GM19023 (cell line): ENCODE measurements around the gene TMPRSS5.

Experiments
- ATAC-seq: cut with Tn5 transposase; IDR thresholded peaks from one replicate; pipeline ENCODE4 v1.9.1; 2021; ENCODE audit warnings: mild to moderate bottlenecking, moderate library complexity; ENCODE audit not compliant: unreplicated experiment

TMPRSS5 gene

DNA sequence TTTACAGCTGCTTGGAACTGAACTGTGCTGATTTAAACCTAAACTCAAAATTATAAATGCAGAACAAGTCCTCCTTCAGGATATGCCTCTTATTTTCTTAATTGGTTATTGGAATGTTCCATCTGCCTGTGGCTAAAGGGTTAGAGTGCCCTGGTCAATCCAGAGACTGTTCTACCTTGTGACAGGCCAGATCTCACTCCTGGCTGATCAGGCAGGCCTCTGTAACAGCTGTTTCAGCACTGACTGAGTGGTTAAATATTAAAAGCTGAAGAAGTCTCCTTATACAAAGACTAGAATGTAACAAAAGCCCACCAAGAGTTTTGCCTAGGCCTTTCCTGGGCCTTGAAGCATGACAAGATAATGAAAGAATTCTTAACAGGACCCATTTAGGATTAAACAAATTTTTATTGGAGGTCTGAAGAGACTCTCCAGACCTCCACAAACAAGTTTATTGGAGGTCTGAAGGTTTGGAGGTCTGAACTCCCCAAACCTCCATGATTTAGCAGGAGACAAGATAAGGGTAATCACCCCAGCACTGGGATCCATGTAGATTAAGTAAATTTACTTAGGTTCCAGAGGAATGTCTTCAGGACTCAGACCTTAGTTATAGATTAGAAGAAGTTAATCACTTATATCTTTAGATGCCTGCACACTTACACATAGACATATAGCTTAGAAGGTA lies 35.8 kb downstream of the TMPRSS5 start:
- ATAC-seq: no peak

DNA sequence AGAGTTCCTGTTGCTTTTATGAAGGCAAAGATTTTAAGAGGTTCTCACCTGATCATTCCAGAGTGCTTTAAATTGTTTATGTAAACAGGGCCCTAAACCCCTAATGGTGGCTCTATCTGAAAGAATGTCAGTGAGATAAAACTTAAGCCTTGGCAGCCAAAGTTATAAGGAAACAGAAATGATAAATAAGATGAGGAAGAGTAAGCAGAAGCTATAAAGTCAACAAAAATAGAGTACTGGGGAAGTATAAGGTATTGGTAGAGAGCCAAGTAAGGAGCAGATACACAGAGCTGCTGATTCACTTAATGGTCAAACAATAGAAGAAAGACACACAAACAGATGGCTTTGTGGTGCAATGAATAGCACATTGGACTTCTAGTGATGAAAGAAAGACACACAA lies 37.9 kb downstream of the TMPRSS5 start:
- ATAC-seq: no peak

DNA sequence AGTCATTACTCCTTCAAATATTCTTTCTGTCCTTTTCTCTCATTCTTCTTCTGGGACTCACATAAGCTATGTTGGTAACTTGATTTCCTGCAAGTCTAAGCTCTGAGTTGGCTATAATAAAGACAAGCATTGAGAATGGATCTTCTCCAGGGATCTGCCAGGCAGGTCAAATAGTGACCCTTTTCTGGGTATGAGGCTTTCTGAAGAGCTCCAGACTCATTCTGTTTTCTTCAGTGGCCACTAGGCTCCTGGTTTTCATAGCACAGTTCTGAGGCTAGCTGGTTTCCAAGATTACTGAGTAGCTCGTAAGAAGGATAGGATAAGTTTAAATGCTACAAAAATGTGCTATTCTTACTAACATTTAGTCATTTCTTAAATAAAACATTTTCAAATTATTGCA lies 38.3 kb downstream of the TMPRSS5 start:
- no peak for ATAC-seq

- ATAC-seq: no peak
Observed at GRCh38 chr11:113666584-113666983, 39.5 kb downstream of the TMPRSS5 start.

DNA sequence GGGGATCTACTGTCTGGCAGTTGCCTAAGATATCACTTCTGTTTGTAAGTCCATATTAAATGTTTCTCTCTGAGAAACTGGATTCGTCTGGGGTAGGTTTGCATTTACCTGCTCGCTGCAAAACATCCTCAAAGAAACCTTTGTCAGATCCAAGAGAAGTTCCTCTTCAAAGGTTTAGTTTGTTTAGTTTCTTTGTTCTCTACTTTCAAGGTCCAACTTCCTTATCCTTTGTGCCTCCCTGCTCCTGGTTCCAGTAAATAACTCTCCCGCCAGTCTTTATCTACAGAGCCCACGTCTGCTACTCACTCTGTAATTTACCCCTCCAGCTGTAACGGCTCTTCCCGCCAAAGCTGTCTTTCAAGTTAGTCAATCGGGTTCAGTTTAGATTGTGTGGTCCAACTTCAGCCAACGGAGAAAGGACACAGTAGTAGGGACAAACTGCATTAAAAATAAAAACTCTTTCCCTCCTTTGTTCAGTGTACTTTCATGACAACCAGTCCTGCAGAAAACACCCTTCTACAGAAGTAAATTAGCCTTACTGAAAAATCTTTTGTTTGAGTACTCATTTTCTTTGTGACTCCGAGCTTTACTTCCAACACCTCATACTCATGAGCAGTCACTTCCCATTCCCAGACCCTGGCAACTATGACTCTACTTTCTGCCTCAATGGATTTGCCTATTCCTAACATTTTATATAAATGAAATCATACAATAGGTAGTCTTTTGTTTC lies 41.0 kb downstream of the TMPRSS5 start:
- ATAC-seq: no peak

GRCh38 chr11:113664069-113664980 lies 41.8 kb downstream of the TMPRSS5 start:
- ATAC-seq: no peak

- no peak for ATAC-seq
Observed at GRCh38 chr11:113663567-113663966, 42.5 kb downstream of the TMPRSS5 start.

- ATAC-seq: no peak
Observed at GRCh38 chr11:113655771-113656170, 50.3 kb downstream of the TMPRSS5 start.

DNA sequence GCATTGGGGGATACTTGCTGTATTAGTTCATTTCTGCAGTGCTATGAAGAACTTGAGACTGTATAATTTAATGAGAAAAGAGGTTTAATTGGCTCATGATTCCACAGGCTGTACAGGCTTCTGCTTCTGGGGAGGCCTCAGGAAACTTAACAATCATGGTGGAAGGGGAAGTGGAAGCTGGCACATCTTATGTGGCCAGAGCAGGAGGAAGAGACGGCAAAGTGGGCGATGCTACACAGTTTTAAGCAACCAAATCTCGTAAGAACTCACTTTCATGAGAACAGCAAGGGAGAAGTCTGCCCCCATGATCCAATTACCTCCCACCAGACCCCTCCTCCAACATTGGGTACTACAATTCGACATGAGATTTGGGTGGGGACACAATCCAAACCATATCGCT lies 55.1 kb downstream of the TMPRSS5 start:
- no peak for ATAC-seq

GRCh38 chr11:113649311-113649710 lies 56.8 kb downstream of the TMPRSS5 start:
- ATAC-seq: no peak

- ATAC-seq: no peak
Observed at GRCh38 chr11:113647856-113648255, 58.3 kb downstream of the TMPRSS5 start.

- ATAC-seq: no peak
Observed at GRCh38 chr11:113647108-113647507, 59.0 kb downstream of the TMPRSS5 start.

GRCh38 chr11:113645593-113646349 lies 60.3 kb downstream of the TMPRSS5 start:
- ATAC-seq: no peak

DNA sequence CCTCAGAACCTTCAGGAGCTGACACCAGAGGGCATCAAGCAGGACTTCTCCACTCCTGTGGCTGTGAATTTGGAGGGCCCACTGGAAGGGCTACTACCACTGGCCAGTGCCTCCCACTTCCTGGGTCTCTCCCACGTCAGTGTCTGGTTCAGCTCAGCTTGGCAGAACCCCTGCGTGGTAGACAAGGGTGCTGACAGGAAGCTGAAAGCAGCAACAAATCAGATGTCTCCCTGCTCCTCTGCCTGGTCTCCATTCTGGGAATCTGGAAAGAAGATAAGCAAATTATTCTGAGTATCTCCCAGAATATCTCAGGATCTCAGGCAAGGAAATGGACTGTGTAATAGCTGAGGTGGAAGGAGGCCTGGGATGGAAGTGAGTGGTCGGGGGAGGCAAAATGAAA lies 61.5 kb downstream of the TMPRSS5 start:
- no peak for ATAC-seq

GRCh38 chr11:113643701-113644100 lies 62.4 kb downstream of the TMPRSS5 start:
- no peak for ATAC-seq

DNA sequence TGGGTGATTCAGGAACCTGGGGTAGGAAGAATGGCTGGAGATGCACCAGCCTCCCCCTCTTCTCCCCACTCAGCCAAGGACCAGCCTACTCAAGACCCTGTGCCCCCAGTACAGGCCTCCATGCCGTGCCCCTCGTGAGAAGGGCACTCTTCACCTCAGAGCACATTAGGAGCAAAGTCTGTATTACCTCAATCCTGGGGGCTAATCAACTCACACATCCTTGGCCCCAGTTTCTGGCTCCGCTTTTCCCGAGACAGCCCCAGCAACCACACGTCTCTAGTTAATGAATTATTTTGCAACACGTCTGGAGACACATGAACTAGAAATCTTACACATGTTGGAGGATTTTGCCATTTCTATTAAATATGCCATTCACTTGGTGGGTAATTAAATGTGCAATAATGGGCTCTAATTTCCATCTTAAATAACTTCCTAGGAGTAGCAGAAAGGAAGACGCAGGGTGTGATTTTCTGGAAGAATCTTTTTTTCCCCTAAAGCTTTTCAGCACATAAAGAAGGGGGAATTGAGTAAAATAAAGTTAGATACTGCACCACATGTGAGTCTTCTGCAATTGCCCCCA lies 63.0 kb downstream of the TMPRSS5 start:
- no peak for ATAC-seq

DNA sequence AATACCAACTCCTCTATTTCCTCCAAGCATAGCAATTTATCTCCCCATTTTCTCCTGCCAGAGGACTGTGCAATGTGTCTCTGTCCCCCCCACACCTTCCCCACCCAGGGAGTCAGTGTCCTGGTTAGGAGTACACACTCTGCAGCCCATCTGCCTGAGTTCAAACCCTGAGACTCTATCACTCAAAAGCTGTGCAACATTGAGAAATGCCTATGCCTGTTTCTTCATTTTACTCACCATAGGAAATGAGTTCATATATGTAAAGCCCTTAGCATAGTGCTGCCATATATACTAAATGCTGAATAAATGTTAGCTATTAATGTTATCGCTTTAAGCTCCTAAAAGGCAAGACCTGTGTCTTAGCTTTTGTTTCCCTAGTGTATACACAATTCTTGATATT lies 64.0 kb downstream of the TMPRSS5 start:
- no peak for ATAC-seq

DNA sequence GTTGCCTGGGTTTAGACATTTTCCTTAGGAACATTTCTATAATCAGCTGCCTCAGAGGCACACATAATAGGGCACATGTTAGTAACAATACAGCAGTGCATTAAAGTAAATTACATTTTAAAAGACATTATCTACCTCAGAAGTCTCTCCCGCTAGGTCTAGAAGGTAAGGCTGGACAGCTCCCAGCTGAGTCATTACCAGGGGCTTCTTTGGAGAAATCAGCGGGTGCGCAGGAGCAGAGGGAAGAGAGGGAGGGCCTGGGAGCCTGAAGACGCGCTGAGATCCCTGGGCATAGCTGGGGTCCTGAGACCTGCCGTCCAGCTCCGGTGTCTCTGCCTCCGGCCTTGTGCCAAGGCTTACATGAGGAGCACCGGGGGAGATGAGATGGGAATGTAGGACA lies 67.7 kb downstream of the TMPRSS5 start:
- no peak for ATAC-seq

DNA sequence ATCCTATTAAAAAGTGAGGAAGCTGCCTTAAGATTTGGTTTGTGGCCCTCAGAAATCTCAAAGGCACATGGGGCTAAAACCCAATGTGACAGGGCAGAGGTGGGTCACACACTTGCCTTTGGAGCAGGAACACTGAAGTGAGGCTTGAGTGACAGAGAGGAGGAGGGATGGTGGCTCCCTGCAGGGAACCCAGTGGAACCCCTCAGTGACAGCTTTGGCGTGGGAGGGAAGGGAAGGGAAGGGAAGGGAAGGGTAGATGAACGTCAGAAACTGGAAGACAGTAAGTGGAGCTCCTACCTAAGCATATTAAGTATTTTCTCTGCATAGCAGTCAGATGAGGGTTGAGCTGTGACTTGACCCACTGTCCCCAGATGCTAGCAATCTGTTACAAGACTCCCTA lies 68.5 kb downstream of the TMPRSS5 start:
- ATAC-seq: no peak
